Limb (tissue), 2 donors: ENCODE measurements around the gene DGKQ.
"Not testable (repeated sequence)": the region's sequence is repeated elsewhere in the genome, so short reads cannot be mapped to it uniquely, and the experiment has no call there.

Experiments used
- DNase-seq, 2 donors: peaks; one replicate each; pipeline ENCODE4 v3.0.0-alpha.2; 2016; ENCODE audit errors: extremely low spot score in 2 of 2

Gene DGKQ

GRCh38 chr4:1009542-1010394, 36.4 kb upstream of the DGKQ start:
- peak in 1 of 2 donors; percentile 85 for DNase-seq

GRCh38 chr4:1008840-1009541, 35.6 kb upstream of the DGKQ start:
- no peak for DNase-seq

DNA sequence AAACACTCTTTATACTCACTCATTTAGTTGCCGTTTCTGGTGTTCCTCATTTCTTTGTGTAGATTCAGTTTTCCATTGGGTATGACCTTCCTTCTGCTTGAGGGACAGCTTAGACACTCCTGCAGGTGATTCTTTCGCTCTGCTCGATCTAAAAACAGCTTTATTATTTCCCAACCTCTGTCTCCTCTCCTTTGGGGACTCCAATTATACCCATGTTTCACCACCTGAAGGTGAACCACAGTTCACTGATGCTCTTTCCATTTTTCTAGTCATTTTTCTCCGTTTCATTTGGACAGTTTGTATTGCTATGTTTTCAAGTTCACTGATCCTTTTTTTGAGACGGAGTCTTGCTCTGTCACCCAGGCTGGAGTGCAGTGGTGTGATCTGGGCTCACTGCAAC, 33.5 kb upstream of the DGKQ start:
- no peak for DNase-seq

DNA sequence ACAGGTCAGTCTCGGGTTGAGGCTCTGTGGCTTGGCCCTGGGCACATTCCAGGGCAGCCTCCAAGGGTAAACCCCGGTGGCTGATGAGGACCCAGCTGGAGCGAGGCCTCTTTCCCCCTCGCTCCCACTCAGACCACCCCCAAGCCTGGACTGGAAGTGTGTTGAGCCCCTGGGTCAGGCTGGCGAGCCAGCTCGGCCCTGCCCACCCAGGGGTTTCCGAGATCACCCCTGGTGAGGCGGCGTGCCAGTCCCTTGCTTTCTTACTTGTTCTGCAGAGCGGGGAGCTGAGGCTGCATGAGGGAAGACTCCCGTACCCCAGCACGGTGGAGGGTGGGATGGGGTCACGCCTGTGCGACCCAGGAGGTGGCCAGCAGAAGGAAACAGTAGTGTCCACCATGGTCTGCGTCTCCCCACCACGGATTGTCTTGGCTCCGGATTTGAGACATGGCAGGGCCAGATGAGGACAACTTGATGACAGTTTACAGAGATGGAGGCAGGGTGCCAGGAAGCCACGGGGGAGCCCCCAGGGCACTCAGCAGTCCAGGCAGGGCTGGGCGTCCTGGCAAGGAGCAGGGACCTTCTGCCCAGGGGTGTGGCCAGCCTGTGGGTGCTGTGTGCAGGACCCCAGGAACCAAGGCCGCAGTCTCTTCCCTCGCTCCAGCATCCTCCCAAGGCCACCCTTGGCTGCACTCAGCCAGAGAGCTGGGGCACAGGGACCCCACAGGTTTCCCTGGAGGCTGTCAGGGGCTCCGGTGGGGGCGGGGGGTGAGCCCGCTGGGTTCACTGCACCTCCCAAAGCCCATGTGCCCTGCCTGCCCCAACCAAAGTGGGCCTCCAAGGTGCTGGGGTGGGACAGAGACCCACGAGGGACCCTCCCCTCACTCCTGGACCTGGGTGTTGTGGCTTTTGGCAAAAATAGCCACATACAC, 31.5 kb upstream of the DGKQ start:
- DNase-seq: no peak

GRCh38 chr4:1004071-1004418, 30.7 kb upstream of the DGKQ start:
- DNase-seq: no peak

DNA sequence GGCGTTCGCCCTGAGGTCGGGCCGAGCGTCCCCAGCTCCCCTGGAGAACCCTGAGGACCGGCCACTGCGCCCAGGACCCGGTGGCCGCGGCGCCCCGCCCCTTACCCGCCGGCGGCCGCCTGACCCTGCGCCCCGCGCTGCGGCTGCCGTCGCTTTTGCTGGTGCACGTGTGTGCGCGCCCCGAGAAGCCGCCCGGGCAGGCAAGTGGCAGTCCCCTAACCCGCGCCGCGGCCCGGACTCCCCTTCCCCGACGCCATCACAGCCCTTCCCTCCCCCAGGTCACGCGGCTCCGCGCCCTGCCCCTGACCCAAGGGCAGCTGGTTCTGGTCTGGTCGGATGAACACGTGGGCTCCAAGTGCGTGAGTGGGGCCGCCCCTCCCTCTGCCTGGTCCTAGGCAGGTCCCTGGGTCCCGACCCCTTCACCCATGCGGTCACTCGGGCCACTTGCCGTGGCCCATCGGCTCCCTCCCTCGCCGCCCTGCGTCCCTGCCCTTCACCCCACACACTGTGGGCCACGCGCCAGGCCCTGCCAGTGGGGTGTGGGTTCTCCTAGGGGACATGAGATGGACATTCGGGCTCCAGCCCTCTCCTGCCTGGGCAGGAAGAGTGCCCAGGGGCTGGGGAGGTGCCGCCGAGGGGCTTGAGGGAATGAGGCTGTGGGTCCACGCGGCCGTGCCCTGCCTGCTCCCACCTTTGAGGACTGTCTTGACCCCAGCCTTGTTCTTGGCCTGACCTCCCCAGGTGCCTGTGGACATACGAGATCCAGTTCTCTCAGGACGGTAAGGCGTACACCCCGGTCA, 30.1 kb upstream of the DGKQ start:
- no peak for DNase-seq

DNA sequence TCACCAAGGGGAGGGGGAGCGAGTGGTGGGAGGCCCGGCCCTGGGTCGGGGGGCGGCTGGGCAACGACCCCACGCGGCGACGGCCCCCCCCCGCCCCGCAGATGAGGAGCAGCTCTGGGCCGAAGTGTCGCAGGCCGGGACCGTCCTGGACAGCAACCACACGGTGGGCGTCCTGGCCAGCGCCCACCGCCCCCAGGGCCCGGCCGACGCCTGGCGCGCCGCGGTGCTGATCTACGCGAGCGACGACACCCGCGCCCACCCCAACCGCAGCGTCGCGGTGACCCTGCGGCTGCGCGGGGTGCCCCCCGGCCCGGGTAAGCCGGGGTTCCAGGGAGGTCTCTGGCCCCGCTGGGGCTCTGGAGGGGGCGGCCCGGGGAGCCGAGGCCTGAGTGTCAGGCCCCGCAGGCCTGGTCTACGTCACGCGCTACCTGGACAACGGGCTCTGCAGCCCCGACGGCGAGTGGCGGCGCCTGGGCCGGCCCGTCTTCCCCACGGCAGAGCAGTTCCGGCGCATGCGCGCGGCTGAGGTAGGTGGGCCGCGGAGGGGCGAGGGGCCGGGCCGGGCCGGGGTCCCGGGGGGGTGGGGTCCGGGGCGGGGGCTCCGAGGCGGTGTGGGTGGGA, 29.4 kb upstream of the DGKQ start:
- no peak for DNase-seq

DNA sequence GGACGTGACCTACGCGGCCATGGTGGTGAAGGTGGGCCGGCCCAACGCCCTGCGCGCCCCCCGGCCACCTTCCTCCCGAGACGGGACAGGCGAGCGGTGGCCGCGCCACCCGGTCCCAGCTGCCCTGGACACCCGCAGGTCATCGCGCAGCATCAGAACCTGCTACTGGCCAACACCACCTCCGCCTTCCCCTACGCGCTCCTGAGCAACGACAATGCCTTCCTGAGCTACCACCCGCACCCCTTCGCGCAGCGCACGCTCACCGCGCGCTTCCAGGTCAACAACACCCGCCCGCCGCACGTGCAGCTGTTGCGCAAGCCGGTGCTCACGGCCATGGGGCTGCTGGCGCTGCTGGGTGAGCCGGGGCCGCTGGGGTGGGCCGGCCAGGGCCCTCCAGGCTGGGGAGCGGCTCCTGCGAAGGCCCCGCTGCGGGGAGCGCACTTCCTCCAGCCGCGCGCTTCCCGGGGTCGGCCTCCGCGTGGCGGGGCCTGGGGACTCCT, 28.8 kb upstream of the DGKQ start:
- no peak for DNase-seq

DNA sequence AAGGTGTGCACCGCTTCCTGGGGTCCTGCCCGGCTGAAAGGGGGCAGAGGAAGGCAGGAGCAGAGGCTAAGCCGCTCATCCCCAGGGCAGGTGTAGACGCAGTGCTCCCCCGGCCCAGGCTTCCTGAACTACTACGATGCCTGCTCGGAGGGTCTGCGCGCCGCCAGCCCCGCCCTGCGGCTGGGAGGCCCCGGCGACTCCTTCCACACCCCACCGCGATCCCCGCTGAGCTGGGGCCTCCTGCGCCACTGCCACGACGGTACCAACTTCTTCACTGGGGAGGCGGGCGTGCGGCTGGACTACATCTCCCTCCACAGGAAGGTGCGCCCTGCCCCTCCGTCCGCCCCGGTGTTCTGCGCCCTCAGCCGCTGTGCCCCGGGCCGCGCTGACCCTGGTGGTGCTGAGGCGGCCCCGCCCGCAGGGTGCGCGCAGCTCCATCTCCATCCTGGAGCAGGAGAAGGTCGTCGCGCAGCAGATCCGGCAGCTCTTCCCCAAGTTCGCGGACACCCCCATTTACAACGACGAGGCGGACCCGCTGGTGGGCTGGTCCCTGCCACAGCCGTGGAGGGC, 28.3 kb upstream of the DGKQ start:
- DNase-seq: no peak

DNA sequence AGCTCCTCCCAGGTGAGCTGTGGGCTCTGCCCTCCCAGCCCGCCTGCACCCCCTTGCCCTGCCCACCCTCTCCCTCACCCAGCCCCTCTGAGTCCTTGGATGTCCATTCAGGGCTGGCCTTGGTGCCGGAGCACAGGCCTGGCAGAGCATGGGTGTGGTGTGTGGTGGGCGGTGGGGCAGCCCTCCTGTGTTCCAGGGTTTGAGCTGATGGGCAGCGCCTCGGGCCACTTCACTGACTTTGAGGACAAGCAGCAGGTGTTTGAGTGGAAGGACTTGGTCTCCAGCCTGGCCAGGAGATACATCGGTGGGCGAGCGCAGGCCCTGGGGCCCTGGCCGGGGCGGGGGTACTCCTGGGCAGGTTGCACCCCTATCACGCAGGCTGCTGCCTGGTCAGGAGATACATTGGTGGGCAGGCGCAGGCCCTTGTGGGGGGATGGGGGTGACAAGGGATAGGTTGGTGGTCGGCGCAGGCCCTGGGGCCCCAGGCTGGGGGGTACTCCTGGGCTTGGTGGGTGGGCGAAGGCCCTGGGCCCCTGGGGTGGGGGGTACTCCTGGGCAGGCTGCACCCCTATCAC, 27.4 kb upstream of the DGKQ start:
- no peak for DNase-seq

GRCh38 chr4:999882-1000425, 26.6 kb upstream of the DGKQ start:
- DNase-seq: no peak

- DNase-seq: not testable (repeated sequence)
Observed at GRCh38 chr4:999240-999863, 26.0 kb upstream of the DGKQ start.

DNA sequence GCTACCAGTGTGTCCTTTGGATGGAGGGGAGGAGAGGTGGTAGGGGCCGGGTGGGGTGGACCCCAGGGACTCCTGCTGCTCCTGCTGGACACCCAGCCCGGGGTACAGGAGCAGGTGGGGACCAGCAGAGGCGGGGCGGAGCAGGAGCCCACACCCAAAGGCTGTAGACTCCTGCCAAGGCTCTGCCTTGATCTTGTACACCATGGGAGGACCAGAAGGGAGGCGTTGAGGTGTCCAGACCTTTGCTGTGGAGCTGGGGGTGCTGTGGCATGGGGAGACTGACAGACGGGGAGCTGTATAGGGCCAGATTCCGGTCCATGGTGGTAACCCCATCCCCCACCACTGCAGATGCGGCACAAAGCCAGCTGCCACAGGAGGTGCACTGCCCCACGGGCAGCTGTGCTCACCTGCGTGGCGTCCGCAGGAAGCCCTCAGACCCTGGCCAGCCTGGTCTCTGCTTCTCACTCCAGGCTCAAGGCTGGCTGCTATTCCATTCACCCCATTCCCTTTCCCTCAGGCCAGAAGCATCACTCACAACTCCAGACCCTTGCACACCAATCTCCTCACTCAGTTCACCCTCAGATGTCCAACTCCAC, 24.8 kb upstream of the DGKQ start:
- no peak for DNase-seq

- no peak for DNase-seq
Observed at GRCh38 chr4:997375-998071, 24.2 kb upstream of the DGKQ start.

DNA sequence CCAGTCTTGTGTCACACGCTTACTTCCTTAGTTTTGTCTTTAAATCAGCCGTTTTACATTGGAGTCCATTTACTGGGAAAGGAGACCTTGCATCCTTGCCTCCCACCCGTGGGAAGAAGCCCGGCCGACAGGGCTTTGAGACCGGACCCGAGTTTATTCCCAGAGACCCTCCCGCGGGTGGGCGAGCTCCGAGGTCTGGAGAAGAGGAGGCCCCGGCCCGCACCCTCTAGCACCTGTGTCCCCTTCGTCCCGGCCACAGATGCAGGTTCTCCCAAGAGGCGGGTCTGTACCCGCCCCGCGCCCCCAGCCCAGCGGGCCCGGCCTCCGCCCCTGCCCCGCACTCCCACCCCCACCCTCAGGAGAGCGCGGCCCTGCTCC, 23.6 kb upstream of the DGKQ start:
- DNase-seq: no peak

GRCh38 chr4:996030-996996, 22.9 kb upstream of the DGKQ start:
- no peak for DNase-seq
